Right kidney (tissue), 9 donors: Measurements from ENCODE around the gene ARL5C.
A peak's percentile ranks its signal among the peaks of the same experiment; 100 is the strongest.

ENCODE experiments used
- DNase-seq: peaks from one replicate; pipeline ENCODE4 v3.0.0-alpha.2; 2016
- long read RNA-seq, 8 donors: transcript quantifications; one replicate each; lab custom pipeline, GENCODE V29; 2026

ARL5C gene, protein sequence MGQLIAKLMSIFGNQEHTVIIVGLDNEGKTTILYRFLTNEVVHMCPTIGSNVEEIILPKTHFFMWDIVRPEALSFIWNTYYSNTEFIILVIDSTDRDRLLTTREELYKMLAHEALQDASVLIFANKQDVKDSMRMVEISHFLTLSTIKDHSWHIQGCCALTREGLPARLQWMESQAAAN
- long read RNA-seq, donor 1: 0 reads
- long read RNA-seq, donor 2: 0 reads
- long read RNA-seq, donor 3: 0 reads
- long read RNA-seq, donor 4: 0 reads
- long read RNA-seq, donor 5: 0 reads
- long read RNA-seq, donor 6: 0 reads
- long read RNA-seq, donor 7: 0 reads
- long read RNA-seq, donor 8: 0 reads

DNA sequence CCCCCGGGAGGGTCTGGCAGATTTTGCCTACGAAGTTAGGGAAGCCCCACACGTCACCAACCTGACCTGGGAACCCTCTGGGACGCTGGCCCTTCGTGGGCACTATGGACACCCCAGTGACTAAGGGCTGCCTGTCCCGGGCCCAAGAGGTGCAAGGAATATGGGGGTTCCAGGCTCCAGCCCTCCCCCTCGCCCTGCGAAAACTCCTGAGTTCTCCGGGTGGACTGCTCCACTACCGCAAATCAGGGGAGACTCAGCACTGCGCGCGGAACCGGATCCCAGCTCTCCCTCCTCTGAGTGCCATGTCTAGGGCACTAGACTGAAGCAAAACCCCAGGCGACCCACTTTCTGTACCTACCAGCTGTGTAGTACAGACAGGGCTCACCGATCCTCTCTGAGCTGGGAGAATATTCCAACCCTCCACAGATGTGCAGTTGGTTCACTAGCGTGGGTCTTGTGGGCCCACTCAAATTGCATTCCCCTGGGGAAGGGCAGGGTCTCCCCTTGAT, at the start of gene ARL5C:
TSS of gene ARL5C (minus strand) at position 321 of the 509 bp plus-strand sequence. CDS start 401 bp downstream, outside the sequence.
- DNase-seq: no peak

DNA sequence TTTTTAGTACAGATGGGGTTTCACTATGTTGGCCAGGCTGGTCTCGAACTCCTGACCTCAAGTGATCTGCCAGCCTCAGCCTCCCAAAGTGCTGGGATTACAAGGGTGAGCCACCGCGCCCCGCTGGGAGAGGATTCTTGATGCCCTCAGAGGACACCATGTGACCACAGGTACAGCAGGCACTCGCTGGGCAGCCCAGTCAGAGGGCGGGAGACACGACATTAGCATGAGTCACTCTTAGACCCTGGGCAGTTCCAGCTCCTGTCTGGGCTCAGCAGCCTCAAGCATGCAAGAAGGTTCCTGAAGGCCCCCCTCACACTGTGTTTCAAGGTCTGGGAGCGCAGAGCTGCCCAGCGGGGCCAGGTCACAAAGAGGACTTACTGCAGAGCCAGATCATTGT, 47.9 kb upstream of the ARL5C start:
- DNase-seq: no peak

DNA sequence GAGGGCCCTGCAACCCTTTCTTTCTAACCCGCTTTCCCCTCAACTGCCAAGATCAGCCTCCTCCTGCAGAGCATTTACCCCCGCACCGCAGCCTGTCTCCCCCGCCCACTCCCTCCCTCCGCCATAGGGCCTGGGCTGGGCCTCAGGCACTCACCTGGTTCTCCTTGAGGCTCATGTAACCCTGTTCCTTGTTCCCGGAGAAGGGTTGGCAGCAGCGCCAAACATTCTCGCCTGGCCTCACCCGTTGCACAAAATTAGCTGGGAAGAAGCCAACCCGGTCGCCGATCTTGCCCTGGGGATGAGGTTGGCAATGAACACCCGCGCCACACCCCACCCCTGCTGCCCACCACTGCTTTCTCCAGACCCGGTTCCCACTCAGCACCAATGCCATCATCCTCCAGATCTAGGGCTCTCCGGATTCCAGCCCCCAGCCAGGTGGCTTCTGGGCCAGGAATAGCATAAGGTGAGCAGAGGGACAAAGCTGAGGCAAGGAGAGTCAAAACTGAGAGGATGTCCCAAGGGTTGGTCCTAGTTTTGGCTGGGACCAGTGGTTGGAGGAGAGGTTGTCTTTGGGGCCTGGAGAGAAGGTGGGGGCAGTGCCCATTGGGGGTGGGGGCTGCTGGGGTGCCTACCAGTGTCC, 47.0 kb upstream of the ARL5C start:
- DNase-seq: no peak

DNA sequence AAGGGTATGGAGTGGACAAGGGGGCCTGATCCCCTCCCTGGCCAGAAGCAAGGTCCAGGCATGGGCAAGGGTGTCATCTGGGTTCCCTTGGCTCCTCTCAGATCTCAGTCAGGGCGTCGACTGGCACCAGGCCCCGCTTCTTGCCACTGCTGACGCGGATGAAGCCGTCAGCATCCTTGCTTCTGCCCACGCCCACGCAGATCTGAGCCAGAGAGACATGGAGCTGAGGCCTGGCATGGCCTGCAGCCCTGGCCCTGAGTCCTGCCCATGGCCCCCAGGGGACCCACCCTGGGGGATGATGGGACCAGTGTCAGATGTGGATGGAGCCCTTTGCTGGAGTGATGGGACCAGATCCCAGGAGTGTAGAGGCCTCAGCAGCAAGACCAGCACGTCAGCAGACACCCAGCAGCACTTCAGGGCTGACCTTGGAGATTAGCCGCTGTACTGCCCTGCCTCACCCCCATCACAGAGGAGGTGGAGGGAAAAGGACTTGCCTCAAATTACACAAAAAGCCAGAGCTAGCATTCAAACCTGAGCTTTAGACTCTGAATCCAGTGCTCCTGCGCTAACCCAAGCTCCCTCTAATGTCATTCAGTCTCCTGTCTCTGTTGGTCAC, 46.3 kb upstream of the ARL5C start:
- DNase-seq: no peak

DNA sequence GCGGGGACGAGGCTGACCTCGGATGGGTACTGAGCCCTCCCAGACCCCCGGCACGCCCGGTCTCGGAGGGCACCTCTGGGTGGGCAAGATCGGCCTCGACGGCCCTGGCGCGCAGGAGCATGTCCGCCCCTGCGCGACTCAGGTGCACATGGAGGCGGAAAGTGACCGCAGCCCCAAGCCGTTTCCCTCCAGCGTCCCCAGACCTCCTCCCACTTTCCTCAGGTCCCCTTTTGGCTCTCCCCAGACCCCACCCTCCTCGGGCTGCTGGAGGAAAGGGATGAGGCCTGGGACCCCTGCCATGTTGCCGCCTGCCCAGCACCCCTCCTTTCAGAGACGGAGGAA, 44.1 kb upstream of the ARL5C start:
- DNase-seq: no peak

DNA sequence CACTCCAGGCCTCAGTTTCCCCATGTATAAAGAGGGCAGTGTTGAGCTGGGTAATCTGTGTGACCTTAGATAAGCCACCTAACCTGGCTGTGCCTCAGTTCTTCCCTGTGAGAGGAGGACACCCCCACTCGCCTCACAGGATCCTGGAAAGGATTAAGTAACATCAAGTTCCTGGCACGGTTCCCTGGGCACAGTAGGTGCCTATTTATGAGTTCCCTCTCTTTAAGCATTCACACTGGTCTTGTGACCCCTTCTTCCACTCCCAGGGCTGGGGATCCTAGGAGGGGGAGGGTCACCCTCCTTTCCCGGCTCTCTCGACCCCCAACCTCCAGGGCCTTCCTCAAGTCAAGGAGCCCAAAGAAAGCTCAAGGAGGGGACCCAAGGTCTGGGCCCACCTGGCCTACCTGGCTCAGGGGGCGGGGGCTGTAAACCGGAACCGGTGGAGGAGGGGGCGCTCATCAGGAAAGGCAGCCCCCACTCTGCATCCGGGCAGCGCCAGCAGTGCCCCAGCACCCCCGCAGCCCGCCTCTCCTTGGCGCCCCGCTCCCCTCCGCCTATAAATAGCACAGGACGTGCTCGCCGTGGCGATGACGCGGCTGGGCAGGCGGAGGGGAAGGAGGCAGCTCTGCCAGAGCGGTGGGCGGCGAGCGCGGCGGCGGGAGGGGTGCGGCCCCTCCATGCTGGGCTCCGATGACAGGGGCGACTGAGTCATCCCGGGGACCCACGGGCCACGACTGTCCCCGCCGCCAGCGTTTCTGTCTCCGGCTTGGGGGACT, 43.5 kb upstream of the ARL5C start:
- DNase-seq: peak; percentile 60

DNA sequence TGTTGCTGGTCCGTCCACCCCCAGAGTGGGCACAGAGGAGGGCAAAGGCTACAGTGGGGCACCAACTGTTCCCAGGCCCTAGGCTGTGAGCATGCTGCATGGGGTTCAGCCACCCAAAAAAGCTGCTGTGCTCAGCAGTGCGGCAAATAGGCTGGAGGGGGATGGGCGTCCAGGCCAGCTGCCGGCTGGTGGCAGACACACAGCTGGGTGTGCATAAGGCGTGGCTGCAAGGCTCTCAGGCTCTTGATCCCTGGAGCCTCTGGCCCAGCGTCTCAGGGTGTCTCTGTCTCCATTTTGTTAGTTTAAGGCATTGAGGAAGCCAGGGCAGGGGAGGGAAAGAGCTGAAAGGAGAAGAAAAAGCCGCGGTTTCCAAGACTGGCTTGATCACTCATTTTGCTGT, 42.9 kb upstream of the ARL5C start:
- DNase-seq: peak; percentile 32

DNA sequence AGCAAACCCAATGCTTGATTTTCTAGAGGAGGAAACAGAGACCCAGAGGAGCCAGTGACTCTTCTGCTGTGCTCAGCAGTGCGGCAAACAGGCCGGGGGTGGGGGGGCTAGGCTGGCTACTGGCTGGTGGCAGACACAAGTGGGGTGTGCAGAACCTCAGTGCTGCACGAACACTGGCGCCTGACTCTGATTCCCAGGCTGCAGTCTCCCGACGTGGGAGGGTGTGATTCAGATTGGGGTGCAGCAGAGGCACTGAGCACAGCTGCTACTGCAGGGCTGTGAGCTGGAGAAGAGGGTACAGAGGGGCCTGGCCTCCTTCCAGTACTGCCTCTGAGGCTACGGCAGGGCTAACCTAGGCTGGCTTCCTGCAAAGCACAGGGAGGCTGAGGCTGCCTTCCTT, 42.2 kb upstream of the ARL5C start:
- DNase-seq: peak; percentile 21

DNA sequence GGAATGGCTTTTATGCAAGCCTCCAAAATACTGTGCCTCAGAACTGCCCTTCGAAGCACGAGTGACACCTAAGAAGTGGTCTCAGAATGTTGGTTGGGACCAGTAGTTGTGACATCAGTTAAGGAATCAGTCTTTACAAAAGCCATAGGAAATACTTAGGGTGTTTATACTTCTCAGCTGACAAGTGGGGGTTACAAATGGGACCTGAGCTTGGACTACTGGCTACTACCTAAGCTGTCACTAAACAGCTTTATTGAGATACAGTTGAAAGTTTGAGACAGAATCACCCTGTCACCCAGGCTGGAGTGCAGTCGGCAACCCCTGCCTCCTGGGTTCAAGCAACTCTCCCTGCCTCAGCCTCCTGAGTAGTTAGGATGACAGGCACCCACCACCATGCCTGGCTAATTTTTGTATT, 39.2 kb upstream of the ARL5C start:
- no peak for DNase-seq

DNA sequence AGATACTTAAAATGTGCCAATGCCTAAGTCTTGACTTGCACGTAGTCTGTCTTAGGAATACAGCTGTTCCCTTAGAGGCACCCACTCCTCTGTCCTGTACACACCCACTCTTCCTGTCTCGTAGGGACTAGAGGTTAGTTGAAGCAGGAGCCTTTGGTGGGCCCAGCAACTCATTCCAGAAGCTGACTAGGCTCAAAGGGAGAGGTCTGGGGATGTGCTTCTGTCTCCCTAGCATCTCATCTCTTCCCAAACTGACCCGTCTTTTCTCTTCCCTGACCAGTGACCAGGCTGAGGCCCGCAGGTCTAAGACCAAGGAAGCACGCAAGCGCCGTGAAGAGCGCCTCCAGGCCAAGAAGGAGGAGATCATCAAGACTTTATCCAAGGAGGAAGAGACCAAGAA, 38.3 kb upstream of the ARL5C start:
- no peak for DNase-seq

DNA sequence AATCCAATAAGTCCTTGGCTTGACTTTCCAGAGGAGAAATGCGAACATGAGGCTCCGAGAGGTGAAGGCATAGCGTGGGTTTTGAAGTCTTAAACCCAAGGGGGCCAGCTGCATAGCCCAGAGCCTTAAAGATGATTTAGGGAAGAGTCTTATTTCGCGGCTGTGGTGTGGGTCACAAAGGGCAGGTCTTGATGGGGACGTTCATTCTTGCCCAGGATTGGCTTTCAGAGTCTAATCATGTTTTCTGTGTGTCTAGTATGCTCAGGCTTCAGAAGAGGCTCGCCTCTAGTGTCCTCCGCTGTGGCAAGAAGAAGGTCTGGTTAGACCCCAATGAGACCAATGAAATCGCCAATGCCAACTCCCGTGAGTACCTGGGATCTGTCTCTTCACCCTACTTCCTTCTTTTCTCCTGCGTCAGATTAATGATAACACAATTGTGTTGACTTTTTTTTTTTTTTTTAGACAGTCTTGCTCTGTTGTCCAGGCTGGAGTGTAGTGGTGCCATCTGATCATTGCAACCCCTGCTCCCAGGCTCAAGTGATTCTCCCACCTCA, 35.1 kb upstream of the ARL5C start:
- DNase-seq: no peak

DNA sequence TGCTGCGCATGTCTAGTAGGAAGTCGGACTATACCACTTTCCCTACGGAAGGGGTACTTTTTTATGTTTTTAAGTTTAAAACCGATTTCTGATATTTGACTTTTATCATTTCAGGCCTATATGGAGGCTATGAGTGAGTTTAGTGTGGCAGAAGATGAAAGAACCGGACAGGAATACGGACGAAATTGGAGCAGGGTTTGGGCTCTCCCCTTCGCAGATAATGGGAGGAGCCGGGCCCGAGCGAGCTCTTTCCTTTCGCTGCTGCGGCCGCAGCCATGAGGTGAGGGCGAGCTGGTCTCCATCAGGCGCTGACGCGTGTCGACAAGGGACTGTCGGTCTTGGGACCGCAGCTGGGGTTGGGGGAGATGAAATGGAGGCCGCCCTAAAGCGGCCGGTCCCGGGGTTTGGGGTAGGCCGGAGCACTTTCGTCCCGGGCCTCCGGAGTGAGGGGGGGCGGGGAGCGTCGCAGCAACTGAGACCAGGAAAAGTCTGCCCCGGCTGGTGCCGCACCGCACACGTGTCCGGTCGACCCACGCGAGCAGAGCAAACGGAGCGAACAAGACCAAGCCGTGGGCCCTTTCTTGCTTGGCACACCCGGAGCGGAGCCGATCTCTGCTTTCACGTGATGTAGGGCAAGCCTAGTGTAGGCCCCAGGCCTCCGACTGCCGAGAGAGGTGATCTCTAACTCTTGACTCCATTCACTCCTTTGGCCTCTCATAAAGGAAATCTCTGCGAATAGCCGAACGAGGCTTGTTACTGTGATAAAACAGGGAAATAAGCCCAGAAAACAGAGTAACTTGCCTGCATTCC, 34.3 kb upstream of the ARL5C start, which contains the start of gene RPL19:
TSS of gene RPL19 (plus strand) at position 214 of the 810 bp plus-strand sequence. CDS start at position 276, 62 bp downstream.
- peak; percentile 97 for DNase-seq

DNA sequence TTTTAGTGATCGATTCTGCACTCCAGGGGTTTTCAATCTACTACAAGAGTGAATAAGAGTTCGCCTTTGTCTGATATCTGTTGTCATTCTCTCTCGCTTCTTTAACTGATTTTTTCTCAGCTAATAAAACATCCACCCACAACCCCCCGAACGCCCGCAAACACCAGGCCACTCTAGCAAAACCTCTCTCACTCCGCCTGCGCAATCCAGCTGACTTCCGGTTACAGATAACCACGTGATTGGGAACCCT, 33.8 kb upstream of the ARL5C start:
- no peak for DNase-seq

DNA sequence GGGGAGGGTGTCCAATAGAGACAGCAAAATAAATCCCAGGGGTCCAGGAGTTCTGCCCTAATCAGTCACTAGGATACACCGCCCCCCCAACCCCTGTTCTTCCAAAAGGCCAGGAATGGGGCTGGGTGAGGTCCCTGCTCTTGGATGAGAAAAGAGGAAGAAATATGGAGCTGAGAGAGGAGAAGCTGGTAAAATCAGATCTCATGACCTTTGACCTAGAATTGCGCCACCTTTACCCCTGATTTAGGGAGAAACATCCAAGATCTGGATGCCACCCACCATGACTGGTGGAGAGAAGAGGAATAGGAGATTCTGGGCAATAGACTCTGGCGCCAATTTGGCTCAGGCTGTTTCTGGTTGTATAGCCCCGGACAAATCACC, 32.2 kb upstream of the ARL5C start:
- DNase-seq: no peak

DNA sequence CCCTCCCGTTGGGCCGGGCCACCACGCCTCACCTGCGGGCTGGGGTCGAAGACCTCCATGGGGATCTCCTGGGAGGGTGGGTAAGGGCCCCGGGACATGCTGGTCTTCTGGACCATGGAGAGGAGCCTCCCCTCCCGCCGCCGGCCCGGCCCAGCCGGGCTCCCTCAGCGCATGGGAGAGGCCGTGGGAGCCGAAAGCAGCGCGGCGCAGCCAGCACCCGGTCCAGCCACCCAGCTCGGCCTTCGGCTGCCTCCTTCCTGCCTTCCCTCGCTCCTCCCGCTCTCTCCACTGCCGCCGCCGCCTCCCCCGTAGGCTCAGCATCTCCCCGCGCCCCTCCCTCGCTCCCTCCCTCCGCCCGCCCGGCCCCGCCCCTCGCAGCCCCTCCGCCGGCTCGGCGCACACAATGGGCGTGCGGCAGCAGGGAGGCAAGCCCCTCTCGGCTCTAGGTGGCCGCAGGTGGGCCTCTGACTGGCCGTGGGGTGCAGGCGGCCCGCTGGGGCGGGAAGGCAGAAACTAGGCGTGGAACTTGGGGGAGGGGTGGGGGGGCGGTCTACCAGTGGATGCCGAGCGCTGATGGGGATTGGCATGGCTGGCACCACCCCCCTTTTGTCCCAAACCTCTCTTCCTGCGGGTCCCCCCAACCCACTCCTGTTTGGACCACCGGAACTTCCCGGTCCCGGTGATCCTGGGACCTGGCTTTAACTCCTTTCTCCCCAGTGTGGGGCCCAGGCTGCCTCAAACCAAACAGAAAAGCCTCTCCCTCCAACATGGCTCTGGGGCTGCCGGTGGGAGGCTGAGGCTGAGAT, 31.6 kb upstream of the ARL5C start, which contains the start of gene CACNB1:
TSS of gene CACNB1 (minus strand) at position 290 of the 806 bp plus-strand sequence. CDS start at position 116, 174 bp downstream.
- DNase-seq: peak; percentile 86

DNA sequence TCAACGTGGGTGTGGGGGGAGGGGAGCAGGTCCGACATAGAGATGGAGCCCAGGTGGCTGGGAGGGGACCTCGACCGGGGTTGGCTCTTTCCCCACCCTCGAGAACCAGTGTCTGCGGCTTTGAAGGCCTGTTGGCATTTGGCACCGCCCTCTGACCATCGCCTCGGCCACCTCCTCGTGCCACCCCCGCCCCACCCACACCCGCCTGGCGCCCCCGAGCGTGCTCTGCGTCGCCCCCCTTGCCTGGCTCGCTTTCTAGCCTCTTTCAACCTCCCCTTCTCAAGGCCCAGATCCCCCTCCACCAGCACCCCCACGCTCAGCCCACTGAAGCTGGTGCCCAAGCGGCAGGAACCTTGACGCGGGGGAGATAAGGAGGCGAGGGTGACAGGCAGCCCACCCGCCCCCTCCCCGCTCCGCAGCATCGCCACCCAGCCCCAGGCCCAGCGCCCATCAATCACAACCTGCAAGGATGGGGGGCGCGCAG, 30.9 kb upstream of the ARL5C start:
- no peak for DNase-seq

DNA sequence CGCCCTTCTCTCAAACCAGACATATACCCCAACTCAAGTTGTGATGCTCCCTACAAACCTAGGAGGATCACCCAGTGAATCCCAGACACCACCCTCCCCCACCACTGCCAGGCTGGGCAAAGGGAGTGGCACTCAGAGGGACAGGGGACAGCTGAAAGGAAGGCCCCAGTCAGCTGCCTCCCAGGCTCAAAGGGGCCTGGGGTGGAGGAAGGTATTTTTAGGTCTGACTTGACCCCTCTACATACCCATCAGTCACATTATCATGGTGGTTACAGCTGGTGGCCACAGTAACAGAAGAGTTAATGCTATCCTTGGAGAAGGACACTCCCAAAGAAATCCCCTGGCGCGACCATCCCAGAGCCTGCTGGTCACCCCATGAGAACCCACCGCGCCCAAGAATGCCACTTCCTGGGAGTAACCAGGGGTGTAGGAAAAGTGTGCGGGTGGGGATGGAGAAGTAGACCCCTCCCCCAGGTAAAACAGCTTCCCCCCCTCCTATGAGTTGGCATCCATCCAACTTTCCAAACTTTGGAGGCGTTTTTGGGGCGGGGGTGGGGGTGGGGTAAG, 30.4 kb upstream of the ARL5C start:
- no peak for DNase-seq

DNA sequence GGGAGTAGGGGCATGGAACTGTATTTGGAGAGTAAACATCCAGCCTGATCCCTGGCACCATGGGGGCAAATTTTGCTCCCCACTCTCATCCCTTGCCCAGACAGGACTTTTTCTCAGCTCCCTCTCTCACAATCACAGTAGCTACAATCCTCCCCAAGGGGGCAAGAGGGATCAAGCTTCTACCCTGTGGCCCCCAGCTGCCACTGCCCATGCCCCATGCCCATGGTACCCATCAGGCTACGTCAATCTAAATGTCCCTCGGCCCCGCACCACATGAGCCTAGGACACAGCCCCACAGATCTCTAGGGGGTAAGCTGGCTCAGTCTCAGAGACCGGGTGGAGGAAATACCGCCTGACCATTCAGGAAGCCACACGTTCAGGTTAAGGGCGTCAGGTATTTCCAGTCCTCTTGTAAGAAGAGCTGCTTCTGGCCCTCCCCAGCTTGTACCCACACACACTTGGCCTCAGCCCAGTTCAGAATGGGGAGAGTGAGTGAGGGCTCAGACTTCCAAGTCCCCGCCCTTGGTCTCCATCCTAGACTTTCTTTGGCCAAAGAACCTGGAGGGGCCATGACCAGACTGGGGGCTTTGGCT, 29.7 kb upstream of the ARL5C start:
- no peak for DNase-seq

DNA sequence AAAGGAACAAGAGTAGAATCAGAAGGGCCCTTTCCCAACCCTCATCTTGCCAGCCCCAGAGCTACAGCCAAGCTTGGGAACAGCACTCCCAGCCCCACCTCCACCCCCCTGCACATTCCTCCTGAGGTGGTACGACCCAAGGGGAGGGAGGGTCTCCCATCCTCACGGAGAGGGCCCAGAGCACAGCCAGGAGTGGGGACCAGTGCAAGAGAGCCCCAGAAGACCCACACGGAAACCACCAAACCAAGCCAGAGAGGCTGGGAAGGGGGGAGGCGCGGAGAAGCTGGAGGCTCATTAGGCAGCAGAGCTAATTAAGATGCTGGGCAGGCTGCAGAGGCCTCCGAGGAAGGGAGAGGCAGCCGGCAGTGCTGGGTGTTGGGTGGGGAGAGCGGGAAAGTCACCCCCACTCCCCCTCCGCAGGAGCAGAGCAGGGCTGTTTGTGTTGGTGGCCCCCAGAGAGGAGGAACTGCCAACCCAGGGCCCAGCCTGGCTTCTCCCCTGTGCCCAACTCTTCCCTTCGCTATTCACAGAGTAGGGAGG, 29.1 kb upstream of the ARL5C start:
- DNase-seq: no peak
